Embryonic facial prominence (tissue), 1 donor: ENCODE measurements around the gene CNTN5.

Source experiments
- DNase-seq: peaks from one replicate; pipeline ENCODE4 v3.0.0-alpha.2; 2016; ENCODE audit errors: extremely low spot score

CNTN5 gene

GRCh38 chr11:100072131-100072530 is 1051.4 kb downstream of the CNTN5 start:
- DNase-seq: no peak

GRCh38 chr11:100080381-100080780 is 1059.6 kb downstream of the CNTN5 start:
- no peak for DNase-seq

- DNase-seq: no peak
These were observed 1060.1 kb downstream of the CNTN5 start for GRCh38 chr11:100080821-100081220.

GRCh38 chr11:100093698-100094097 is 1072.9 kb downstream of the CNTN5 start:
- DNase-seq: no peak

GRCh38 chr11:100094121-100094865 is 1073.5 kb downstream of the CNTN5 start:
- DNase-seq: no peak

GRCh38 chr11:100095809-100096208 is 1075.1 kb downstream of the CNTN5 start:
- no peak for DNase-seq

- DNase-seq: no peak
These were observed 1077.8 kb downstream of the CNTN5 start for GRCh38 chr11:100098560-100098959.

- DNase-seq: no peak
These were observed 1084.7 kb downstream of the CNTN5 start for GRCh38 chr11:100105255-100105981.

GRCh38 chr11:100105982-100106358 is 1085.2 kb downstream of the CNTN5 start:
- DNase-seq: no peak

- no peak for DNase-seq
These were observed 1098.4 kb downstream of the CNTN5 start for GRCh38 chr11:100119176-100119575.

- DNase-seq: no peak
These were observed 1112.4 kb downstream of the CNTN5 start for GRCh38 chr11:100133114-100133513.

- DNase-seq: no peak
These were observed 1120.5 kb downstream of the CNTN5 start for GRCh38 chr11:100141201-100141600.

GRCh38 chr11:100151944-100152343 is 1131.2 kb downstream of the CNTN5 start:
- no peak for DNase-seq

- no peak for DNase-seq
These were observed 1132.0 kb downstream of the CNTN5 start for GRCh38 chr11:100152766-100153165.

- no peak for DNase-seq
These were observed 1142.7 kb downstream of the CNTN5 start for GRCh38 chr11:100163471-100163870.

GRCh38 chr11:100174881-100175280 is 1154.1 kb downstream of the CNTN5 start:
- no peak for DNase-seq

GRCh38 chr11:100176456-100176855 is 1155.7 kb downstream of the CNTN5 start:
- no peak for DNase-seq

GRCh38 chr11:100177651-100178050 is 1156.9 kb downstream of the CNTN5 start:
- no peak for DNase-seq

- no peak for DNase-seq
These were observed 1161.6 kb downstream of the CNTN5 start for GRCh38 chr11:100182350-100182749.

GRCh38 chr11:100182927-100183326 is 1162.2 kb downstream of the CNTN5 start:
- DNase-seq: no peak

GRCh38 chr11:100185588-100185987 is 1164.8 kb downstream of the CNTN5 start:
- DNase-seq: no peak

- no peak for DNase-seq
These were observed 1167.5 kb downstream of the CNTN5 start for GRCh38 chr11:100188137-100188783.

GRCh38 chr11:100190395-100190794 is 1169.6 kb downstream of the CNTN5 start:
- DNase-seq: no peak
